Activated naive CD4-positive, alpha-beta T cell treated with anti-CD3 and anti-CD28 coated beads for 36 hours (primary cell): Measurements from ENCODE around the gene TATDN2. TPM values are rescaled to one million over a fixed set of nuclear protein-coding genes. Genes with fewer than 3 reads are reported as not detected.
A peak's percentile ranks its signal among the peaks of the same experiment; 100 is the strongest.
"Not testable (repeated sequence)": the region's sequence is repeated elsewhere in the genome, so short reads cannot be mapped to it uniquely, and the experiment has no call there.

Source experiments
- CTCF ChIA-PET: fragments of 350-600 bp; sonication (Branson Sonifier 250); formaldehyde crosslinking; loops from one replicate; lab custom pipeline; 2021; ENCODE audit warnings: antibody characterized with exemption; lab: Charles Lee
- DNase-seq: peaks from one replicate; pipeline ENCODE4 v3.0.0-alpha.2; 2020
- H3K27ac Mint-ChIP-seq: one replicate; pipeline ENCODE4 v1.8.0; 2021; ENCODE audit warnings: mild to moderate bottlenecking, mixed read lengths
- H3K27me3 Mint-ChIP-seq: one replicate; pipeline ENCODE4 v1.8.0; 2021; ENCODE audit warnings: low read depth, mixed read lengths
- H3K36me3 Mint-ChIP-seq: one replicate; pipeline ENCODE4 v1.8.0; 2021; ENCODE audit warnings: low read depth, mixed read lengths
- H3K4me1 Mint-ChIP-seq: one replicate; pipeline ENCODE4 v1.8.0; 2021; ENCODE audit warnings: low read depth, mixed read lengths
- H3K4me3 Mint-ChIP-seq: one replicate; pipeline ENCODE4 v1.8.0; 2021; ENCODE audit warnings: mild to moderate bottlenecking, moderate library complexity, mixed read lengths
- H3K9me3 Mint-ChIP-seq: one replicate; pipeline ENCODE4 v1.8.0; 2021; ENCODE audit warnings: mixed read lengths
- intact Hi-C: fragments of 100-400 bp; cut with micrococcal nuclease; formaldehyde crosslinking; loops from one replicate; pipeline ENCODE4 v1.15.1; 2023
- total RNA-seq, 2 experiments: library from RNA; stranded (reverse); gene quantifications; one replicate each; pipeline ENCODE4 v1.2.3, GENCODE V29; 2021

TATDN2 gene
- total RNA-seq, 2 experiments from 2014 or later, result 25.8 to 28.1 TPM

DNA sequence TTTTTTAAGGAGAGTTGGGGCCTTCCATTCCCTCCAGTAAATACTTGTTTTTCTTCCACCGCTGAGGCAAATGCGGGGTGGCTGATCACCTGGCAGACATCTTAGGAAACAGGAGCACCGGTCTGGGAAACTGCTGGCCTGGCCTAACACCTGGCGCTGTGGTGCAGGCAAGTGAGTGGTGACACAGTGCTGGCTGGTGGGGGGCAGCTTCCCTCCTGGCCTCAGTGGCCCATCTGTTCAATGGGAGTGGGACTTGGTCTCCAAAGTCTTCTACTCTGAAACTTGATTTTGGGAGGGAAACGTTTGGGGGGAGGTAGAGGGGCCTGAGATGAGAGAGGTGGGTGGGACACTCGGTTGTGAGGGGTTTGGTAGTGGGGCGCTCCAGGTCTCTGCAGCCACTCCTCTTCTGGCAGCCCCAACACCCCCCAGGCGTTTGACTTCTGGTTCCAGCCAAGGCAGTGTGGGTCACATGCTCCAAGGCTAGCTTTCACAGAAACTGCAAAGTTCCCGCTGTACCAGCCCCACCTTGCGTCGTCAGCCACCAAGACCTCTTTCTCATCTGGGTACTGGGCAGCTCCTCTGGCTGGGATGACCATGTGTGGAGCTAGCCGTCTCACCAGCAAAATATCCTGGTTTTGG is 39.8 kb downstream of the TATDN2 start:
- no peak overlapping the region for H3K4me3 Mint-ChIP-seq
- CTCF ChIA-PET, result interaction anchor here (1.6 to 2.3 kb wide), 2 partner anchors 24 to 172 kb away, joined by 4 read pairs; no protein-coding TSS in a partner anchor
- H3K4me1 Mint-ChIP-seq, result peaks cover 40% of the 10 kb centered on the region
- no peaks in the 10 kb centered on the region for H3K9me3 Mint-ChIP-seq
- intact Hi-C loops, result loop anchor here (1.0 to 5.0 kb wide), 2 partner anchors 171 to 355 kb away; partner anchors contain the start of genes BRK1 and CRELD1
- H3K27me3 Mint-ChIP-seq, result no peaks in the 10 kb centered on the region
- H3K36me3 Mint-ChIP-seq, result peaks cover 22% of the 10 kb centered on the region
- DNase-seq, result no peak
- H3K27ac Mint-ChIP-seq, result no peak overlapping the region

- H3K27ac Mint-ChIP-seq, result no peak overlapping the region
- peaks cover 19% of the 10 kb centered on the region for H3K36me3 Mint-ChIP-seq
- no peaks in the 10 kb centered on the region for H3K9me3 Mint-ChIP-seq
- intact Hi-C loops, result loop anchor here (5.0 kb wide), 1 partner anchor 171 kb away; the partner anchor contains the start of gene BRK1
- no peak for DNase-seq
- H3K4me1 Mint-ChIP-seq, result peaks cover 36% of the 10 kb centered on the region
- CTCF ChIA-PET, result interaction anchor here (2.3 kb wide), 1 partner anchor 25 kb away, joined by 4 read pairs; no protein-coding TSS in a partner anchor
- H3K4me3 Mint-ChIP-seq, result no peak overlapping the region
- no peaks in the 10 kb centered on the region for H3K27me3 Mint-ChIP-seq
These were observed 40.3 kb downstream of the TATDN2 start for GRCh38 chr3:10288575-10288960.

DNA sequence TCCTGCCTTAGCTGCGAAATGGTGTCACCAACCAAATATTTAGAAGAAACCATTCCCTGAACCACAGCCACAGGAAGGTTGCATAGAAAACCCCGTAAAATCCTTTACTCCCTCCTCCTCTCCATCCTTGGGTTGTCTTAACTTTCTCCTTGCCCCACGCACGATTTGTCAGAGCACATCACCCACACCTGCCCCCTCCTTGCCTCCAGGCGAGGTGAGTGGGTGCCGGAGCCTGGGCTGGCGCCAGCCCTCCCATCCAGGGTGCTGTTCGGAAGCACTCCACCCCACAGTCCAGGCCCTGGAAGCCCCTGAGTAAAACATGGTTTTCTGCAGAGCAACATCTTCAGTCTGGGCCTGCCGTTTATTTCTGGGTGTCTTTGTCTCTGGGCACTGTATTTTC is 40.8 kb downstream of the TATDN2 start:
- CTCF ChIA-PET, result interaction anchor here (1.2 to 2.3 kb wide), 2 partner anchors 13 to 26 kb away, joined by 3 to 4 read pairs; no protein-coding TSS in a partner anchor
- intact Hi-C loops, result loop anchor here (5.0 kb wide), 1 partner anchor 172 kb away; the partner anchor contains the start of gene BRK1
- Mint-ChIP-seq H3K36me3 (peaks cover 19% of the 10 kb centered on the region), H3K9me3 (no peaks in the 10 kb centered on the region), H3K4me1 (peaks cover 30% of the 10 kb centered on the region), H3K4me3 (no peak overlapping the region), H3K27ac (no peak overlapping the region), H3K27me3 (no peaks in the 10 kb centered on the region)
- no peak for DNase-seq

GRCh38 chr3:10289787-10290355 is 41.6 kb downstream of the TATDN2 start:
- intact Hi-C loops, result loop anchor here (5.0 kb wide), 1 partner anchor 173 kb away; the partner anchor contains the start of gene BRK1
- Mint-ChIP-seq H3K9me3 (no peaks in the 10 kb centered on the region), H3K27ac (no peak overlapping the region), H3K27me3 (no peaks in the 10 kb centered on the region), H3K4me1 (peaks cover 23% of the 10 kb centered on the region), H3K4me3 (no peak overlapping the region), H3K36me3 (peaks cover 19% of the 10 kb centered on the region)
- CTCF ChIA-PET, result interaction anchor here (1.1 to 1.2 kb wide), 2 partner anchors 14 to 26 kb away, joined by 3 to 4 read pairs; no protein-coding TSS in a partner anchor
- DNase-seq, result no peak

DNA sequence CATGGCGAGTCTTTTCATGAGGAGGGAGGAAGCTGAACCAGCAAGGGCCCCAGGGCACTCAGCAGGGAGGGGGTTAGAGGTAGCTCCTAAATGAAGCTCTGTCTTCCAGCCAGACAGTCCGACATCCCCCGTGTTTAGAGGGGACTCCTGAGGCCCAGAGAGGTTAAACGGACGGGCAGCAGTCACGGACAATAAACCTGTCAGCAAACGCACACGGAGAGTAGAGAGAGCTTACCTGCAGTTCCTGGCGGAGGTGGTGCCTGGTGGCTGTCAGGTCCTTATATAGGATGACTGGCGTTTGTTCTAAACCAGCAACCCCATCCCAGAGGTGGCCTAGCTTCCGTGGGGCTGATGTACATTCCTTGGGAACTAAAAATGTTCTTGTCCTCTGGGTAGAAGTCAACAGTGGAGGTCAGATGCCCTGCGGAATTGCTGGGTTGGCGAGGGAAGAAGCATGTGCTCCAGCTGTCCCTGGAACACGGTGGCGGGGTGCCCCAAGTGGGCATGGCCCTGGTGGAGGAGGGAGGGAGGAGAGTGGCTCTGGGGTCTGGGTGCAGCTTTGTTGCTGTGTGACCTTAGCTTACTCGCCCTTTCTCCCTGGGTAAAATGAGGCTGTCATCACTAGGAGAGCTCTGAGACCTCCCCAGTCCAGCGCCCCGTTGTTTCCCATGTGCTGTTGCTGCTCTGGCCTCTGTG is 42.4 kb downstream of the TATDN2 start:
- Mint-ChIP-seq H3K27ac (no peak overlapping the region), H3K4me1 (peaks cover 16% of the 10 kb centered on the region), H3K36me3 (peaks cover 22% of the 10 kb centered on the region), H3K4me3 (no peak overlapping the region), H3K27me3 (no peaks in the 10 kb centered on the region), H3K9me3 (no peaks in the 10 kb centered on the region)
- CTCF ChIA-PET, result interaction anchor here (1.1 to 1.2 kb wide), 2 partner anchors 15 to 27 kb away, joined by 3 to 4 read pairs; no protein-coding TSS in a partner anchor
- DNase-seq, result no peak
- intact Hi-C loops, result no loop called here

- peaks cover 13% of the 10 kb centered on the region for H3K4me1 Mint-ChIP-seq
These were observed 43.4 kb downstream of the TATDN2 start for GRCh38 chr3:10291641-10292040.

DNA sequence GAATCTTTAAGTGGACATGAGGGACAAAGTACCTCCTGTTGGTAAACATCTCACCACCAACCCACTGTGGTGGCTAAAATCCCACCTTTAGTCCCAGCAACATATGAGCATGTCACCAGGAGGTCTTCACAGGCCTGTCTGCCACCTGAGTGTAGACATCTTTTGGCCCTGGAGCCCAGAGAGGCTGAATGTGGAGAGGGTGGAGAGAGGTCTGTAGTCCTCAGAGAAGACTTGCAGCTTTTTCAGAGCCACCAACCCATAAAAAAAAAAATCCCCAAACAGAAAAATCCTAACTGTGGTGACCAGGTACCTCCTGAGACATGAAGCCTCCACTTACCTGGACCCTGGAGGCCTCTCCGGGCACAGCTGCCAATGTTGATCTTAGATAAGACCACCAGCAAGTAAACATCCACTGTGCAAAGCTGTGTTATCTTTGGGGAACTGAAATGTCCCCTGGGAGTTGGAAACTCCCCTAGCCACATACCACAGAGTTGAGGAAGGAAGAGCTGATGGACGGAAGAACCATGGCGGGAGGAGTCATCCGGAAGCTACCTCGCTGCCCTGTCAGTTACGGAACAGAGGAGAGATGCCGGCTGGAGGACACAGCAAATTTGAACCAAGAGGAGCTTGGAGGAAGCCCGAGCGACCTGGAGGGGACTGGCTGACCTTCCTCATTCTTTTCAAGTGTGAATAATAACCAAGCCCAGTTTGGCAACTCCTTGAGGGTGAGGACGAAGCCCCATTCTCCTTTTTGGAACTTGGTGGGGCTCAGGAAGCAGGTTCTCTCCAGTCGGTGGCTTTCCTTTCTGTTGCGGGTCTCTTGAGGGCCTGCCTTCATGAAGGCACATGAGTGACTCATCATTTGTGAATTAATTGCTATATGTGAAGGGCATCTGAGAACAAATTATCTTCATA is 44.5 kb downstream of the TATDN2 start, which contains the start of gene GHRL:
GHRL (minus strand) TSS at position 443 of the 915 bp plus-strand sequence. CDS start 2,767 bp downstream, outside the sequence.
- H3K9me3 Mint-ChIP-seq, result no peaks in the 10 kb centered on the region
- CTCF ChIA-PET, result no interaction called here
- intact Hi-C loops, result no loop called here
- H3K27ac Mint-ChIP-seq, result peak within 1 kb of the TSS; percentile 39
- H3K36me3 Mint-ChIP-seq, result peaks cover 22% of the 10 kb centered on the region
- H3K4me1 Mint-ChIP-seq, result peaks cover 8% of the 10 kb centered on the region
- H3K4me3 Mint-ChIP-seq, result no peak within 1 kb of the TSS
- no peak for DNase-seq
- no peaks in the 10 kb centered on the region for H3K27me3 Mint-ChIP-seq

More at GRCh38 chr3:10291641-10292040, 43.4 kb downstream of the TATDN2 start:
- no peak overlapping the region for H3K27ac Mint-ChIP-seq
- H3K27me3 Mint-ChIP-seq, result no peaks in the 10 kb centered on the region
- no peak for DNase-seq
- peaks cover 20% of the 10 kb centered on the region for H3K36me3 Mint-ChIP-seq
- intact Hi-C loops, result no loop called here
- CTCF ChIA-PET, result no interaction called here
- H3K9me3 Mint-ChIP-seq, result no peaks in the 10 kb centered on the region
- H3K4me3 Mint-ChIP-seq, result no peak overlapping the region

GRCh38 chr3:10294030-10294586 is 45.8 kb downstream of the TATDN2 start:
- Mint-ChIP-seq H3K9me3 (no peaks in the 10 kb centered on the region), H3K27me3 (no peaks in the 10 kb centered on the region), H3K27ac (no peak overlapping the region), H3K4me3 (no peak overlapping the region), H3K4me1 (peaks cover 11% of the 10 kb centered on the region), H3K36me3 (peaks cover 24% of the 10 kb centered on the region)
- intact Hi-C loops, result no loop called here
- CTCF ChIA-PET, result no interaction called here
- DNase-seq, result no peak

DNA sequence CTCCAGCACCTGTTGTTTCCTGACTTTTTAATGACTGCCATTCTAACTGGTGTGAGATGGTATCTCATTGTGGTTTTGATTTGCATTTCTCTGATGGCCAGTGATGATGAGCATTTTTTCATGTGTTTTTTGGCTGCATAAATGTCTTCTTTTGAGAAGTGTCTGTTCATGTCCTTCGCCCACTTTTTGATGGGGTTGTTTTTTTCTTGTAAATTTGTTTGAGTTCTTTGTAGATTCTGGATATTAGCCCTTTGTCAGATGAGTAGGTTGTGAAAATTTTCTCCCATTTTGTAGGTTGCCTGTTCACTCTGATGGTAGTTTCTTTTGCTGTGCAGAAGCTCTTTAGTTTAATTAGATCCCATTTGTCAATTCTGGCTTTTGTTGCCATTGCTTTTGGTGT is 49.8 kb downstream of the TATDN2 start:
- intact Hi-C loops, DNase-seq, H3K27ac Mint-ChIP-seq, H3K4me3 Mint-ChIP-seq, CTCF ChIA-PET, H3K27me3 Mint-ChIP-seq, H3K9me3 Mint-ChIP-seq: not testable (repeated sequence)
- peaks cover 11% of the 10 kb centered on the region for H3K4me1 Mint-ChIP-seq
- peaks cover 31% of the 10 kb centered on the region for H3K36me3 Mint-ChIP-seq

DNA sequence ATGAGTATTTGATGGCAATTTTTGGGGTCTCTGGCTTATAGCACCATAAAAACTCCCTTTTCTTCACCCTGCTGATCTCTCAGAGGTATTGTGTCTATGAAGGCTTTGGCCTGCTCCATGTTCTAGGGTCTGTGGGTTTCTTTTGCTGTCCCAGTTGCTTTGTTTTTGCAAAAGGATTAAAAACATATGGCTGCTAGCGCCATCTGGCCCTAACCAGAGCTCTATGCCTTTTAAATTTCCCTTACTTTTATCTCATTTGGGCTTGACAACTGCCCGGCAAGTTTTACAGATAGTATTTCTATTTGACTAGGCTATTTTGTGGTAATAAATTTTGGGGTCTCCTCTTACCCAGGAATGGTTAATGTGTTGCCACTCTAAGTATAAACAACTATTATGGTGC is 50.9 kb downstream of the TATDN2 start:
- H3K27ac Mint-ChIP-seq, result peak overlapping the region; percentile 80
- H3K27me3 Mint-ChIP-seq, result no peaks in the 10 kb centered on the region
- no peak overlapping the region for H3K4me3 Mint-ChIP-seq
- peaks cover 11% of the 10 kb centered on the region for H3K4me1 Mint-ChIP-seq
- H3K36me3 Mint-ChIP-seq, result peaks cover 35% of the 10 kb centered on the region
- intact Hi-C loops, result no loop called here
- H3K9me3 Mint-ChIP-seq, result no peaks in the 10 kb centered on the region
- no peak for DNase-seq
- CTCF ChIA-PET, result interaction anchor here (0.6 kb wide), 1 partner anchor 194 kb away, joined by 7 read pairs; no protein-coding TSS in a partner anchor

- peaks cover 11% of the 10 kb centered on the region for H3K4me1 Mint-ChIP-seq
- H3K27me3 Mint-ChIP-seq, result no peaks in the 10 kb centered on the region
- peaks cover 35% of the 10 kb centered on the region for H3K36me3 Mint-ChIP-seq
- no peak for DNase-seq
- peak overlapping the region; percentile 80 for H3K27ac Mint-ChIP-seq
- no peak overlapping the region for H3K4me3 Mint-ChIP-seq
- H3K9me3 Mint-ChIP-seq, result no peaks in the 10 kb centered on the region
- CTCF ChIA-PET, result interaction anchor here (0.6 kb wide), 1 partner anchor 194 kb away, joined by 7 read pairs; no protein-coding TSS in a partner anchor
- intact Hi-C loops, result no loop called here
These were observed 51.4 kb downstream of the TATDN2 start for GRCh38 chr3:10299679-10300078.
